HCT116 (cell line): Measurements from ENCODE around the gene SH3GL3.
A peak's percentile ranks its signal among the peaks of the same experiment; 100 is the strongest.

Experiments used
- CTCF ChIP-seq, 3 experiments: fragments of 200-600 bp in 1 of 3; sonication (generic) in 1 of 3; IDR thresholded peaks in 2 of 3; conservative IDR thresholded peaks in 1 of 3; 2 replicates each; pipeline ENCODE4 v1.5.1; 2012 to 2017; ENCODE audit warnings: low read depth in 2 of 3, low read length in 2 of 3, antibody characterized with exemption in 1 of 3, borderline replicate concordance in 1 of 3, control low read depth in 1 of 3, mild to moderate bottlenecking in 1 of 3, mixed read lengths in 1 of 3, mixed run types in 1 of 3, moderate library complexity in 1 of 3; ENCODE audit not compliant: insufficient read depth in 1 of 3
- EZH2 ChIP-seq: fragments of 200-600 bp; sonication (generic); IDR thresholded peaks from 2 replicates; pipeline ENCODE4 v1.6.1; 2017; ENCODE audit warnings: antibody characterized with exemption, mixed run types
- EZH2phosphoT487 ChIP-seq: fragments of 200-600 bp; IDR thresholded peaks from 2 replicates; pipeline ENCODE4 v1.6.1; 2018; ENCODE audit warnings: antibody characterized with exemption, borderline replicate concordance
- MAX ChIP-seq: IDR thresholded peaks from 2 replicates; pipeline ENCODE4 v1.6.1; 2012
- POLR2A ChIP-seq: IDR thresholded peaks from 2 replicates; pipeline ENCODE4 v1.7.0; 2011; ENCODE audit warnings: borderline replicate concordance; ENCODE audit not compliant: insufficient read depth, insufficient read length; ENCODE audit errors: extremely low read depth
- POLR2AphosphoS5 ChIP-seq: IDR thresholded peaks from 2 replicates; pipeline ENCODE4 v1.6.1; 2011; ENCODE audit warnings: mild to moderate bottlenecking, low read depth, low read length, moderate library complexity
- REST ChIP-seq: IDR thresholded peaks from 2 replicates; pipeline ENCODE4 v1.6.1; 2012; ENCODE audit warnings: low read depth
- TCF7L2 ChIP-seq: IDR thresholded peaks from 2 replicates; pipeline ENCODE4 v1.7.0; 2011; ENCODE audit warnings: borderline replicate concordance, inconsistent platforms; ENCODE audit not compliant: insufficient read depth, insufficient read length; ENCODE audit errors: extremely low read depth
- YY1 ChIP-seq: IDR thresholded peaks from 2 replicates; pipeline ENCODE4 v1.6.1; 2011; ENCODE audit warnings: low read length, low read depth, moderate library complexity, mild to moderate bottlenecking; ENCODE audit not compliant: insufficient replicate concordance; ENCODE audit errors: extremely low read depth

- TF ChIP-seq CTCF (IDR thresholded peaks at IDR 0.05 in 2 of 3, conservative IDR thresholded peaks at IDR 0.05 in 1 of 3; ENCODE audit: borderline replicate concordance in 1 of 3, insufficient read depth in 1 of 3, low read depth in 2 of 3, low read length in 2 of 3) (peak; percentile 59 to 71 (median 62)), POLR2A (no peak), EZH2 (no peak), YY1 (no peak), POLR2AphosphoS5 (no peak), REST (no peak), MAX (no peak), TCF7L2 (no peak), EZH2phosphoT487 (no peak)
Observed at GRCh38 chr15:83565553-83566159, 118.5 kb downstream of the SH3GL3 start.
